ENCODE data around the gene USP32.

GRCh38 chr17:60396412-60396811 is 4.5 kb upstream of the USP32 start:
- TF ChIP-seq CTCF (IDR thresholded peaks at IDR 0.05; ENCODE audit: control extremely low read depth in 1 of 3, insufficient read depth in 1 of 3, low read depth in 1 of 3, low read length in 3 of 3) (no peak), GABPA (IDR thresholded peaks at IDR 0.05; ENCODE audit: borderline replicate concordance, insufficient read depth, low read length) (no peak), HDAC2 (IDR thresholded peaks at IDR 0.05; ENCODE audit: borderline replicate concordance in 1 of 2, low read depth in 2 of 2, low read length in 2 of 2) (no peak), SIX5 (IDR thresholded peaks at IDR 0.05; ENCODE audit: low read depth, low read length) (no peak), CREB1 (IDR thresholded peaks at IDR 0.05) (no peak), POLR2A (IDR thresholded peaks at IDR 0.05; ENCODE audit: control extremely low read depth in 1 of 2, low read depth in 2 of 2, low read length in 2 of 2) (no peak), CTBP2 (IDR thresholded peaks at IDR 0.05; ENCODE audit: borderline replicate concordance, insufficient read depth, insufficient read length, low read length) (no peak), EP300 (IDR thresholded peaks at IDR 0.05; ENCODE audit: borderline replicate concordance in 1 of 2, low read depth in 2 of 2, low read length in 2 of 2) (no peak), RFX5 (IDR thresholded peaks at IDR 0.05; ENCODE audit: borderline replicate concordance, low read depth, low read length) (no peak), TEAD4 (IDR thresholded peaks at IDR 0.05; ENCODE audit: low read depth, low read length) (no peak), KDM1A (IDR thresholded peaks at IDR 0.05; ENCODE audit: borderline replicate concordance, low read length) (no peak)
